Measurements from ENCODE around the gene SIGLEC9. TPM values are rescaled to one million over a fixed set of nuclear protein-coding genes. Genes with fewer than 3 reads are reported as not detected.

SIGLEC9 gene
- total RNA-seq, 4 donors from 2014 or later, result 0.51 to 2.6 (median 1.7) TPM

GRCh38 chr19:51159656-51160055 lies 35.0 kb downstream of the SIGLEC9 start:
- H3K4me1 ChIP-seq, result no peaks in the 10 kb centered on the region
- DNase-seq, result no peak
- H3K4me3 ChIP-seq, result no peak overlapping the region
- no peaks in the 10 kb centered on the region for H3K36me3 ChIP-seq
- H3K9me3 ChIP-seq, result no peaks in the 10 kb centered on the region
- H3K27me3 ChIP-seq, result no peaks in the 10 kb centered on the region
- no peak overlapping the region for H3K27ac ChIP-seq
- no peak for TF ChIP-seq POLR2A (IDR thresholded peaks at IDR 0.05)
- TF ChIP-seq CTCF (IDR thresholded peaks at IDR 0.05), result no peak
- intact Hi-C loops (cut with DNase I; ENCODE audit: low total_unique reads), result loop anchor here (10.0 kb wide), 1 partner anchor 135 kb away; the partner anchor contains the start of gene KLK11

GRCh38 chr19:51161266-51161665 lies 36.6 kb downstream of the SIGLEC9 start:
- Histone ChIP-seq H3K36me3 (no peaks in the 10 kb centered on the region), H3K4me3 (no peak overlapping the region), H3K27me3 (no peaks in the 10 kb centered on the region), H3K27ac (no peak overlapping the region), H3K4me1 (no peaks in the 10 kb centered on the region), H3K9me3 (no peaks in the 10 kb centered on the region)
- TF ChIP-seq CTCF (IDR thresholded peaks at IDR 0.05) (no peak), POLR2A (IDR thresholded peaks at IDR 0.05) (no peak)
- DNase-seq, result no peak
- intact Hi-C loops (cut with DNase I; ENCODE audit: low total_unique reads), result no loop called here

GRCh38 chr19:51161867-51162496 lies 37.3 kb downstream of the SIGLEC9 start:
- H3K4me3 ChIP-seq, result no peak overlapping the region
- no peak overlapping the region for H3K27ac ChIP-seq
- no peaks in the 10 kb centered on the region for H3K27me3 ChIP-seq
- intact Hi-C loops (cut with DNase I; ENCODE audit: low total_unique reads), result no loop called here
- no peaks in the 10 kb centered on the region for H3K4me1 ChIP-seq
- DNase-seq, result no peak
- TF ChIP-seq POLR2A (IDR thresholded peaks at IDR 0.05), result no peak
- TF ChIP-seq CTCF (IDR thresholded peaks at IDR 0.05), result no peak
- H3K36me3 ChIP-seq, result no peaks in the 10 kb centered on the region
- H3K9me3 ChIP-seq, result no peaks in the 10 kb centered on the region

- no peaks in the 10 kb centered on the region for H3K4me1 ChIP-seq
- TF ChIP-seq POLR2A (IDR thresholded peaks at IDR 0.05), result no peak
- no peak for TF ChIP-seq CTCF (IDR thresholded peaks at IDR 0.05)
Measured at GRCh38 chr19:51163257-51163656, 38.6 kb downstream of the SIGLEC9 start.

GRCh38 chr19:51164215-51164614 lies 39.5 kb downstream of the SIGLEC9 start:
- Histone ChIP-seq H3K36me3 (no peaks in the 10 kb centered on the region), H3K4me1 (peaks cover 0 to 3% of the 10 kb centered on the region in 2 donors), H3K27ac (no peak overlapping the region), H3K4me3 (no peak overlapping the region), H3K27me3 (no peaks in the 10 kb centered on the region), H3K9me3 (no peaks in the 10 kb centered on the region)
- DNase-seq, result no peak
- intact Hi-C loops (cut with DNase I; ENCODE audit: low total_unique reads), result no loop called here
- TF ChIP-seq POLR2A (IDR thresholded peaks at IDR 0.05), result no peak
- no peak for TF ChIP-seq CTCF (IDR thresholded peaks at IDR 0.05)

More at GRCh38 chr19:51163257-51163656, 38.6 kb downstream of the SIGLEC9 start:
- Histone ChIP-seq H3K27me3 (no peaks in the 10 kb centered on the region), H3K27ac (no peak overlapping the region), H3K36me3 (no peaks in the 10 kb centered on the region), H3K4me3 (no peak overlapping the region), H3K9me3 (no peaks in the 10 kb centered on the region)
- intact Hi-C loops (cut with DNase I; ENCODE audit: low total_unique reads), result no loop called here
- no peak for DNase-seq
